ENCODE results near the gene ASB9.
"Not testable (repeated sequence)": the region's sequence is repeated elsewhere in the genome, so short reads cannot be mapped to it uniquely, and the experiment has no call there.

ASB9 gene

GRCh38 chrX:15241301-15241700 lies 28.6 kb downstream of the ASB9 start:
- DNase-seq (ENCODE audit: low read depth in 2 of 2): no peak

- DNase-seq (ENCODE audit: low read depth in 2 of 2): no peak
Measured at GRCh38 chrX:15240414-15240813, 29.5 kb downstream of the ASB9 start.

- no peak for DNase-seq (ENCODE audit: low read depth in 2 of 2)
Measured at GRCh38 chrX:15236146-15236545, 33.7 kb downstream of the ASB9 start.

- DNase-seq (ENCODE audit: low read depth in 2 of 2): no peak
Measured at GRCh38 chrX:15235001-15235400, 34.9 kb downstream of the ASB9 start.

- DNase-seq (ENCODE audit: low read depth in 2 of 2): no peak
Measured at GRCh38 chrX:15233416-15234015, 36.4 kb downstream of the ASB9 start.

- no peak for DNase-seq (ENCODE audit: low read depth in 2 of 2)
Measured at GRCh38 chrX:15224747-15225146, 45.1 kb downstream of the ASB9 start.

- DNase-seq (ENCODE audit: low read depth in 2 of 2): no peak
Measured at GRCh38 chrX:15221321-15221720, 48.6 kb downstream of the ASB9 start.

GRCh38 chrX:15217161-15217560 lies 52.7 kb downstream of the ASB9 start:
- no peak for DNase-seq (ENCODE audit: low read depth in 2 of 2)

GRCh38 chrX:15216280-15216679 lies 53.6 kb downstream of the ASB9 start:
- DNase-seq (ENCODE audit: low read depth in 2 of 2): no peak

GRCh38 chrX:15215366-15215765 lies 54.5 kb downstream of the ASB9 start:
- no peak for DNase-seq (ENCODE audit: low read depth in 2 of 2)

GRCh38 chrX:15214588-15214987 lies 55.3 kb downstream of the ASB9 start:
- no peak for DNase-seq (ENCODE audit: low read depth in 2 of 2)

- DNase-seq (ENCODE audit: low read depth in 2 of 2): no peak
Measured at GRCh38 chrX:15209096-15209495, 60.8 kb downstream of the ASB9 start.

GRCh38 chrX:15207994-15208393 lies 61.9 kb downstream of the ASB9 start:
- no peak for DNase-seq (ENCODE audit: low read depth in 2 of 2)

- no peak for DNase-seq (ENCODE audit: low read depth in 2 of 2)
Measured at GRCh38 chrX:15207384-15207783, 62.5 kb downstream of the ASB9 start.

GRCh38 chrX:15206306-15206705 lies 63.6 kb downstream of the ASB9 start:
- DNase-seq (ENCODE audit: low read depth in 2 of 2): no peak

- no peak for DNase-seq (ENCODE audit: low read depth in 2 of 2)
Measured at GRCh38 chrX:15204130-15204751, 65.6 kb downstream of the ASB9 start.

- DNase-seq (ENCODE audit: low read depth in 2 of 2): no peak
Measured at GRCh38 chrX:15203694-15204093, 66.2 kb downstream of the ASB9 start.

GRCh38 chrX:15202454-15203177 lies 67.3 kb downstream of the ASB9 start:
- DNase-seq (ENCODE audit: low read depth in 2 of 2): no peak

GRCh38 chrX:15200871-15201270 lies 69.0 kb downstream of the ASB9 start:
- DNase-seq (ENCODE audit: low read depth in 2 of 2): no peak

- not testable (repeated sequence) for DNase-seq (ENCODE audit: low read depth in 2 of 2)
Measured at GRCh38 chrX:15198608-15199202, 71.2 kb downstream of the ASB9 start.

- no peak for DNase-seq (ENCODE audit: low read depth in 2 of 2)
Measured at GRCh38 chrX:15194146-15194545, 75.7 kb downstream of the ASB9 start.
